Osteocyte (in vitro differentiated cells): ENCODE measurements around the gene PRKCZ. TPM values are rescaled to one million over a fixed set of nuclear protein-coding genes. Genes with fewer than 3 reads are reported as not detected.

Experiments
- DNase-seq: peaks from one replicate; pipeline ENCODE4 v3.0.0; 2021; ENCODE audit warnings: mixed read lengths; ENCODE audit not compliant: unreplicated experiment; ENCODE audit errors: extremely low spot score
- H3K27ac Mint-ChIP-seq: one replicate; pipeline ENCODE4 v1.8.0; 2021; ENCODE audit warnings: mild to moderate bottlenecking, mixed read lengths; ENCODE audit not compliant: unreplicated experiment
- H3K27me3 Mint-ChIP-seq: one replicate; pipeline ENCODE4 v1.8.0; 2021; ENCODE audit warnings: mixed read lengths; ENCODE audit not compliant: unreplicated experiment
- H3K36me3 Mint-ChIP-seq: one replicate; pipeline ENCODE4 v1.8.0; 2021; ENCODE audit warnings: mixed read lengths; ENCODE audit not compliant: unreplicated experiment
- H3K4me1 Mint-ChIP-seq: one replicate; pipeline ENCODE4 v1.8.0; 2021; ENCODE audit warnings: mixed read lengths; ENCODE audit not compliant: unreplicated experiment
- H3K4me3 Mint-ChIP-seq: one replicate; pipeline ENCODE4 v1.8.0; 2021; ENCODE audit warnings: mild to moderate bottlenecking, moderate library complexity, mixed read lengths; ENCODE audit not compliant: unreplicated experiment
- H3K9me3 Mint-ChIP-seq: one replicate; pipeline ENCODE4 v1.8.0; 2021; ENCODE audit warnings: mixed read lengths; ENCODE audit not compliant: unreplicated experiment
- total RNA-seq: library from RNA; stranded (reverse); gene quantifications from 2 replicates; pipeline ENCODE4 v1.2.1, GENCODE V29; 2021
- TF ChIP-seq, protein P1 (sequence below): fragments of 200-600 bp; sonication (generic); IDR thresholded peaks from 2 replicates; pipeline ENCODE4 v1.5.0; 2021; ENCODE audit warnings: antibody characterized with exemption, mild to moderate bottlenecking, moderate library complexity

Gene PRKCZ
- total RNA-seq, 1 donor from 2014 or later, result 3.1 TPM

DNA sequence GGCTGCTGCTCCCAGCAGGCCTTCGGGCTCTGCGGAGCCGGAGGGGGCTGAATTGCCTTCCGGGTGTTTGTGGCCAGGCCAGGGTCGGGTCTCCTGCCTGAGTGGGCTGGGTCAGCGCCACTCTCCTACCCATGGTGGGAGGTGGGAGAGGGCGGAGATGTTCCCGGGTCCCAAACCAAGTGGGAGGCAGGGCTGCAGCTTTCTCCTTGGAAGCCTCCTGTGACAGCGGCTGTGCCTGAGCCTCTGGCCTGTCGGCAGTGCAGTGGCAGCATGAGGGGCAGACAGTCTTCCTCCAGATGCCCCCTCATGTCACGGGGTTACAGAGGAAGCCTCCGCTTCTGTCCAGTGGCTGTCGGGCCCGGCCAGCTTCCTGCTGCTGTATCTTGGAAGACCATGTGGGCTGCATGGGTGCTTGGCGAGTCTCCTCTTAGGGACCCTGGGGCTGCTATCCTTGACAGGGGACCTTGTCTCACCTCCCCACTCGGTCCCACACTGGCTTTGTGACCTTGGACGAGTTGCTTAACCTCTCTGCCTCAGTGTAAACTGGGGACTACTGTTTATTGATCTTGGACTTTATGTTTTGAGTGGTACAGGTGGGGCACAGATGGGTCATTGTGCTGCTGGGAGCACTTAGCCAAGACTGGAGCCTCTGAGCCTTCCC lies 182.2 kb downstream of the PRKCZ start:
- TF ChIP-seq, protein P1, sequence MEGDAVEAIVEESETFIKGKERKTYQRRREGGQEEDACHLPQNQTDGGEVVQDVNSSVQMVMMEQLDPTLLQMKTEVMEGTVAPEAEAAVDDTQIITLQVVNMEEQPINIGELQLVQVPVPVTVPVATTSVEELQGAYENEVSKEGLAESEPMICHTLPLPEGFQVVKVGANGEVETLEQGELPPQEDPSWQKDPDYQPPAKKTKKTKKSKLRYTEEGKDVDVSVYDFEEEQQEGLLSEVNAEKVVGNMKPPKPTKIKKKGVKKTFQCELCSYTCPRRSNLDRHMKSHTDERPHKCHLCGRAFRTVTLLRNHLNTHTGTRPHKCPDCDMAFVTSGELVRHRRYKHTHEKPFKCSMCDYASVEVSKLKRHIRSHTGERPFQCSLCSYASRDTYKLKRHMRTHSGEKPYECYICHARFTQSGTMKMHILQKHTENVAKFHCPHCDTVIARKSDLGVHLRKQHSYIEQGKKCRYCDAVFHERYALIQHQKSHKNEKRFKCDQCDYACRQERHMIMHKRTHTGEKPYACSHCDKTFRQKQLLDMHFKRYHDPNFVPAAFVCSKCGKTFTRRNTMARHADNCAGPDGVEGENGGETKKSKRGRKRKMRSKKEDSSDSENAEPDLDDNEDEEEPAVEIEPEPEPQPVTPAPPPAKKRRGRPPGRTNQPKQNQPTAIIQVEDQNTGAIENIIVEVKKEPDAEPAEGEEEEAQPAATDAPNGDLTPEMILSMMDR, result no peak
- peak overlapping the region; percentile 96 for H3K27ac Mint-ChIP-seq
- H3K4me1 Mint-ChIP-seq, result peaks cover 67% of the 10 kb centered on the region
- no peaks in the 10 kb centered on the region for H3K9me3 Mint-ChIP-seq
- peaks cover 14% of the 10 kb centered on the region for H3K36me3 Mint-ChIP-seq
- DNase-seq, result no peak
- H3K27me3 Mint-ChIP-seq, result no peaks in the 10 kb centered on the region
- H3K4me3 Mint-ChIP-seq, result peak overlapping the region; percentile 96

GRCh38 chr1:2232916-2233438 lies 182.8 kb downstream of the PRKCZ start:
- peaks cover 71% of the 10 kb centered on the region for H3K4me1 Mint-ChIP-seq
- H3K27ac Mint-ChIP-seq, result peak overlapping the region; percentile 96
- peaks cover 14% of the 10 kb centered on the region for H3K36me3 Mint-ChIP-seq
- no peaks in the 10 kb centered on the region for H3K9me3 Mint-ChIP-seq
- TF ChIP-seq, protein P1, result no peak
- DNase-seq, result no peak
- peak overlapping the region; percentile 96 for H3K4me3 Mint-ChIP-seq
- H3K27me3 Mint-ChIP-seq, result no peaks in the 10 kb centered on the region

DNA sequence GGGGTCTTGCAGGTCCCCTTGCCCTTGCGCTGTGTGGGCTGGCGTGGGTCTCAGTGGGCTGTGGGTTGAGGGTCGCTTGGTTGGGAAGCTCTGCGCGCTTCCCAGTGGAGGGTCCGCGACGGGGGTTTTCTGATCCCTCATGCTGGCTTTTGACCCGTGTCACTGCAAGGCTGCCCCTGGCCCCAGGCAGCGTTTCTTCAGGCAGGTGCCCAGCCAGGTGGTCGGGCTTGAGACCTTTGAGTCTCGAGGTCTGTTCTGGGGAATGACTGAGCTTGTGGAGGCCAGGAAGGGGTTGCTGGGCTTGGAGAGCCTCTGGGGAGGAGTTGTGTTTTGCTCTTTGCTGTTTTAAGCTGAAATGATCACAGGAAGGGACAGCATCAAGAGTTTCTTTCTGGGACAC lies 183.3 kb downstream of the PRKCZ start:
- H3K27ac Mint-ChIP-seq, result peak overlapping the region; percentile 96
- peaks cover 71% of the 10 kb centered on the region for H3K4me1 Mint-ChIP-seq
- H3K27me3 Mint-ChIP-seq, result no peaks in the 10 kb centered on the region
- peaks cover 14% of the 10 kb centered on the region for H3K36me3 Mint-ChIP-seq
- peak overlapping the region; percentile 73 for H3K4me3 Mint-ChIP-seq
- DNase-seq, result no peak
- no peaks in the 10 kb centered on the region for H3K9me3 Mint-ChIP-seq
- TF ChIP-seq, protein P1, result no peak

DNA sequence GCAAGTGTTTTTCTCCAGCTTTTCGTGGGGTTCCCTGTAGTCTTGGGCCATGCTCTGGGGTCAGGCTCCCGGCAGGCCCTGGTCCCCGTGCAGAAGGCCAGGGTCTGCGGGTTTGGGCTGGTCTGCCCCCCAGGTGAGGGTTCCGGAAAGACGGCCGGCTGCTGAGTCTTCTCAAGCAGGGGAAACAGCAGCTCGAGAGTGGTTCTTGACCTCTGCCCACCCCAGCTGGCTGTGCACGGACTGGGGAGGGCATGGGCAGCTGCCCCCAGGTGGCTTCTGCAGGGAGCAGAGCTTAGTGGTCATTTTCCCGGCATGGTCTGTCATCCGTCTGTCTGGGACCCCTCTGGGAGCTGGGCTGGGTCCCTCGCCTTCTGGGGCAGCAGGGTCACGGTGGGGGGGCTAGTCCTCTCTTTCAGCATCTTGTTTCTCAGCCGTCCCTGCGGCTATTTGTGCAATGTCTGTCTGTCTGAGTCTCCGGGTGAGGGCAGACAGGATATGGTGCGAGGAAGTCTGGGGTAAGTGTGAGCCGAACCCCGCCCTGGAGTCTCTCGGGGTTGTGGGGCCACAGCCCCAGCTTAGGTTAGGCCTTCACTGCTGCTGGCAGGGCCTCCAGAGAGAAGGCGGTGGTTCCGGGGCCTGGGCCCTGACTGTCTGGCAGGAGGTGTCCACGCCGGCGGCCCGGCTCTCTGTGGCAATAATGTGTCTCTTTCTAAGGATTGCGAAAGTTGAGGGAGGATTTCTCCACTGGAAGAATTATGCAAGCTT lies 184.0 kb downstream of the PRKCZ start:
- peak; percentile 91 for DNase-seq
- peaks cover 75% of the 10 kb centered on the region for H3K4me1 Mint-ChIP-seq
- H3K9me3 Mint-ChIP-seq, result no peaks in the 10 kb centered on the region
- H3K4me3 Mint-ChIP-seq, result peak overlapping the region; percentile 73
- peaks cover 12% of the 10 kb centered on the region for H3K36me3 Mint-ChIP-seq
- TF ChIP-seq, protein P1, result no peak
- H3K27ac Mint-ChIP-seq, result peak overlapping the region; percentile 96
- H3K27me3 Mint-ChIP-seq, result no peaks in the 10 kb centered on the region

DNA sequence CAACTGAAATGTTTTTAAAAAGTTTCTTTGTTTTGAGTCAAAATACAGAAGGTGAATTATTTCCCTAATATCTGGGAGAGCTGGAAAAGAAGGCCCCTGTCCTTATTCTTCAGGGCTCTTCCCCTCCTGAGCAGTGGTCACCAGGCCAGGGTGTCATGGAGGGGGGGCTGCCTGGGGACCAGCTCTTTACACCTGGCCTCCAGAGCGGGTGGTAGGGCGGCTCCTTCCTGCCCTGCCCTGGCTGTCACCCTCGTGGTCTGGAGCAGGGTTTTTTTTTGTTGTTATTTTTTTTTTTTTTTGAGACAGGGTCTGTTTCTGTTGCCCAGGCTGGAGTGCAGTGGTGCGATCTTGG lies 184.5 kb downstream of the PRKCZ start:
- Mint-ChIP-seq H3K27ac (peak overlapping the region; percentile 96), H3K36me3 (peaks cover 7% of the 10 kb centered on the region), H3K9me3 (no peaks in the 10 kb centered on the region), H3K4me1 (peaks cover 81% of the 10 kb centered on the region), H3K27me3 (no peaks in the 10 kb centered on the region), H3K4me3 (peak overlapping the region; percentile 73)
- TF ChIP-seq, protein P1, result no peak
- no peak for DNase-seq
